NB4 (cell line): ENCODE results near the gene CUL3.

Experiments
- CTCF ChIP-seq: IDR thresholded peaks from one replicate; pipeline ENCODE4 v1.5.1; 2012; ENCODE audit warnings: low read depth, low read length
- POLR2A ChIP-seq: IDR thresholded peaks from 2 replicates; pipeline ENCODE4 v1.6.1; 2011; ENCODE audit warnings: mild to moderate bottlenecking; ENCODE audit not compliant: insufficient read length; ENCODE audit errors: extremely low read depth
- TF ChIP-seq, protein P1 (sequence below): IDR thresholded peaks from 2 replicates; pipeline ENCODE4 v1.6.1; 2011; ENCODE audit warnings: low read depth, low read length

GRCh38 chr2:224506494-224506893 lies 78.7 kb downstream of the CUL3 start:
- TF ChIP-seq CTCF (no peak), POLR2A (no peak)
- TF ChIP-seq, protein P1, sequence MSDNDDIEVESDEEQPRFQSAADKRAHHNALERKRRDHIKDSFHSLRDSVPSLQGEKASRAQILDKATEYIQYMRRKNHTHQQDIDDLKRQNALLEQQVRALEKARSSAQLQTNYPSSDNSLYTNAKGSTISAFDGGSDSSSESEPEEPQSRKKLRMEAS: no peak
